ENCODE data around the gene TAMALIN.

- TF ChIP-seq CTCF (IDR thresholded peaks at IDR 0.05; ENCODE audit: low read depth, low read length): no peak
- no peak for TF ChIP-seq POLR2A (IDR thresholded peaks at IDR 0.05; ENCODE audit: extremely low read depth, insufficient read length)
These were observed 47.6 kb downstream of the TAMALIN start for GRCh38 chr12:52054231-52054832.

Measured in NB4 (cell line).